NCI-H146 (cell line): ENCODE measurements around the gene MIDN.
A peak's percentile ranks its signal among the peaks of the same experiment; 100 is the strongest.

Experiments
- DNase-seq: peaks from one replicate; lab custom pipeline; 2025; lab: John Stamatoyannopoulos, UW

MIDN gene

DNA sequence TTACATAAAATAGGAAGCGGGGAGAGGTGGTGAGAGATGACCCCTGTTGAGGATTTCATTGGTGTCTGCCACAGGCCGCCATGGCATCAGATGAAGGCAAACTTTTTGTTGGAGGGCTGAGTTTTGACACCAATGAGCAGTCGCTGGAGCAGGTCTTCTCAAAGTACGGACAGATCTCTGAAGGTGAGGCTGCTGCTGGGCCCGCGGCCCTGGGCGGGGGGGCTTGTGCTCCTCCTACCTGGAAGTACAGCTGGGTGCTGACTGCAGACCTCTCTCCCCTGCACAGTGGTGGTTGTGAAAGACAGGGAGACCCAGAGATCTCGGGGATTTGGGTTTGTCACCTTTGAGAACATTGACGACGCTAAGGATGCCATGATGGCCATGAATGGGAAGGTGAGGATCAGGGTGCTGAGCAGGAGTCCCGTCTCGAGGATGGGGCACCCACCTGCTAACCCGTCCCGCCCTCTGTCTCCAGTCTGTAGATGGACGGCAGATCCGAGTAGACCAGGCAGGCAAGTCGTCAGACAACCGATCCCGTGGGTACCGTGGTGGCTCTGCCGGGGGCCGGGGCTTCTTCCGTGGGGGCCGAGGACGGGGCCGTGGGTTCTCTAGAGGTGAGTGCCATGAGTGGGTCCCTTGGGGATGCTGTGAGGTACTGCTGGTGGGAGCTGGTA lies 22.6 kb downstream of the MIDN start:
- no peak for DNase-seq

DNA sequence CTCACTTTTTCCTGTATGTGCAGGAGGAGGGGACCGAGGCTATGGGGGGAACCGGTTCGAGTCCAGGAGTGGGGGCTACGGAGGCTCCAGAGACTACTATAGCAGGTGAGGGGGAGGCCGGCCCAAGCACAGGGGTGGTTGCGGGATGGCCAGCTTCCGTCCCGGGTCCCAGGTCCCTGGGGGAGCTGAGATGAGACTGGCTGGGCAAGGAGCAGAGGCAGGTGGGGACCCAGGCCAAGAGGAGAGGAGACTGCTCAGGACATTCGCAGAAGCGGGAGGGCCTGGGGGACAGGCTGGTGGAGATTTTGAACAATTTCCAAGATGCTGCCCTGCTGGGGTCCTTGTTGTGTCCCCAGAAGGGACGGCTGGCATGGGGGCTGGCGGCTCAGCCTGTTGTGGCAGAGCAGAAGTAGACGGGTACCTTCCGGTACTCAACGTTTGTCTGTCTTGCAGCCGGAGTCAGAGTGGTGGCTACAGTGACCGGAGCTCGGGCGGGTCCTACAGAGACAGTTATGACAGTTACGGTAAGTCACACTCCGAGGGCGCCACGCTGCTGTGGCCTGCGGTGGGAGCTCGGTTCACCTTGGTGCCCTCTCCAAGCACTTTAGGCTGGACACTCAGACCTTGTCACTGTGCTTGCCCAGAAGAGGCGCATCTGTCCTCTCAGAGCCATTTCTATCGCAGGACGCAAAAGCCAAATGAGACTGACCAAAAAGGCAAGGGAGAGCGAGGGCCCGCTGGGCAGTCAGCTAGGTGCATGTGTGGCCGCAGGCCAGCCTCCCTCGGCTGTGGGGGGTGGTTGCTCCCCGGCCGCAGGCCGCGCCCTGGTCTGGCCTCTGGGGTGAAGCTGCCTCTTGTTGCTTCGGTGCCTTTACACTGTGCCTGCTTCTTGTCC lies 23.4 kb downstream of the MIDN start:
- no peak for DNase-seq

- DNase-seq, result no peak
These were observed 24.3 kb downstream of the MIDN start for GRCh38 chr19:1272423-1273262.

GRCh38 chr19:1273263-1274041 lies 25.1 kb downstream of the MIDN start:
- no peak for DNase-seq

DNA sequence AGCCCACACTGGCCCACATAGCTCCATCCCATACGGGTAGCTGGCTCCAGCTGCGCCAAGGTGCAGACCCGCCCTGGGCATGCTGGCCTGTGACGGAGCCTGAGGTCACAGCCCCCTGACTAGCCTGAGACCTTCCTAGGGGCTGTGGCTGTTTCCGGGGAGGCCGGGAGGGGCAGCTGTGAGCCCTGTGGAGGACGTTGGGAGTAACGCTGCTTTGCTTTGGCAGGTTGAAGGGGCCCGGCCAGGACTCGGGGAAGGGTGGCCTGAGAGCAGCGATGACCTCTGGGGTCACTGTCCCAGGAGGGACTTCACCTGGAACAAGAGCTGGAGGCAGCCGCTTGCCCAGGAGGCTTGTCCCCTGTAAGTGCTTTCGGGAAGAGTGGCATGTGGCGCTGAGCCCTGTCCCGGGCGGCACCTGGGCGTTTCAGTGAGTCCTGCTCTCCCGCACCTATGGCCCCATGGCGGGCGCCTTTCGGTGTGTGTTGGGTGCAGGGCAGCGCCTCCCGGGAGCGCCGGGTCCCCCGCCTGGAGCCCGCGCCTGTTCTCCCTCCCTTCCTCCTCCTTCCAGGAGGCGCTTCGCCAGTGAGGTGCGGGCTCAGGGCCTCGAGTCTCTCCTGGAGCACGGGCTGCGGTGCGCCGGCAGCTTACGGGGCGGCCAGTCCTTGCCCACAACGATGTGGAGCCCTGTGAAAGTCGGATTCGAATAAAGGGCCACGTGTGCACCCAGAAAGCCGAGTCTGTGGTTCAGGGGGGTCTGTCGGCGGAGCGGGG lies 25.9 kb downstream of the MIDN start:
- DNase-seq, result no peak

DNA sequence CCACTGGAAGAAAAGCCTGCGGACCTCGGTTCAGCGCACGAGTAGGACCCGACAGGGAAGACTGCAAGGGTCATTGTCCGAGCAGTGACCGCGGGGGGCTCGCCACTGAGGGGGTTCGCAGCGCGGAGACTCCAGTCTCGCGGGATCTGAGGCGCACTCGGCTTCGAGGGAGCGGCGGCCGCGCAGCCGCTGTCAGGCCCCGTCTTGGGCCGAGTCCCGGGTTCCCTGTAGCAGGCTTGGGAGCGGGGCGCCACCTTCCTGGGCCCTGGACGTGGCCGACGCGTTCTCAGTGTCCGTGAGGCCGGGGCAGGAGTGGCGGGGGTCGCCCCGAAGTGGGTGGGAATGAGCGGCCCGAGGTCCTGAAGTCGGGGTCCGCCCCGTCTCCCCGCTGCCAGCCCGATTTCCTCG lies 26.5 kb downstream of the MIDN start:
- no peak for DNase-seq

DNA sequence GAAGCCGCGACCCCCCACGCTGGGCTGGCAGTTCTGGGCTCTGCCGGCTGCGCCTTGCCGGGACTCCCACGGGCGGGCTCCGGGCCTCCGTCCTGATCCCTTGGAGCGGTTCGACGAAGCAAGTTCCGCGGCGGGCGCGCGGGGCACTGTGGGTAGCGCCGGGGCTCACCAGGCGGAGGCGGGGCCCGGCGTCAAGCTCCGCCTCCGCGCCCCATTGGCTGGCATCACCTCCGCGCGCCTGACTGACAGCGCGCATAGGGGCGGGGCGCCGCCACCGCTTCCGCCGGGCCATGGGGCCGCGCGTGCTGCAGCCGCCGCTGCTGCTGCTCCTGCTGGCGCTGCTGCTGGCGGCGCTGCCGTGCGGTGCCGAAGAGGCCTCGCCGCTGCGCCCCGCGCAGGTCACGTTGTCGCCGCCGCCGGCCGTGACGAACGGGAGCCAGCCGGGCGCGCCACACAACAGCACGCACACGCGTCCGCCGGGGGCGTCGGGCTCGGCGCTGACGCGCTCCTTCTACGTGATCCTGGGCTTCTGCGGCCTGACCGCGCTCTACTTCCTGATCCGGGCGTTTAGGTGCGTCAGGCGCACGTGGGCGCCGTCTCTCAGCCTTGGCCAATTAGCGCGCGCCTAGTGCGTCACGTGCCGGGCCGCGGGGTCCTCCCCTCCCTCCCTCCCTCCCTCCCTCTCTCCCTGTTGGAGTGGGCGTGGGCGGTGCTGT lies 27.0 kb downstream of the MIDN start, which contains the start of gene FAM174C:
Gene FAM174C, plus strand, starts transcription at position 271 of the 716 bp plus-strand sequence. Its CDS starts 20 bp downstream, at position 291.
- peak; percentile 95 for DNase-seq

- no peak for DNase-seq
These were observed 27.7 kb downstream of the MIDN start for GRCh38 chr19:1275976-1276627.

GRCh38 chr19:1276628-1277022 lies 28.2 kb downstream of the MIDN start:
- peak; percentile 63 for DNase-seq

DNA sequence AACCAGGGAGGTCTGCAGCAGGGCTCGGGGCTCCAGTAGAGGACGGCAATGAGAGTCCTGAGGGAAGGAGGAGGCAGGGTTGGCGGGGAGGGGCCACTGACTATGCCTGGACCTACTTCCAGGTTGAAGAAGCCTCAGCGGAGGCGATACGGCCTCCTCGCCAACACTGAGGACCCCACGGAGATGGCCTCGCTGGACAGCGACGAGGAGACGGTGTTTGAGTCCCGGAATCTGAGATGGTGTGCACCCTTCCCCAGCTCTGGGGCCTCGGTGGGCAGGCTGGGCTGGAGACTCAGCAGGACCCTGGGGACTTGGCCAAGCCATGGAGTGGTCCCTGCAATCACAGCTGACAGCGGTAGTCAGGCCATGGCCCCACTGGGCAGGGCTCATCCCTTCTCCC lies 28.7 kb downstream of the MIDN start:
- DNase-seq, result no peak

GRCh38 chr19:1278074-1278473 lies 29.7 kb downstream of the MIDN start:
- no peak for DNase-seq

DNA sequence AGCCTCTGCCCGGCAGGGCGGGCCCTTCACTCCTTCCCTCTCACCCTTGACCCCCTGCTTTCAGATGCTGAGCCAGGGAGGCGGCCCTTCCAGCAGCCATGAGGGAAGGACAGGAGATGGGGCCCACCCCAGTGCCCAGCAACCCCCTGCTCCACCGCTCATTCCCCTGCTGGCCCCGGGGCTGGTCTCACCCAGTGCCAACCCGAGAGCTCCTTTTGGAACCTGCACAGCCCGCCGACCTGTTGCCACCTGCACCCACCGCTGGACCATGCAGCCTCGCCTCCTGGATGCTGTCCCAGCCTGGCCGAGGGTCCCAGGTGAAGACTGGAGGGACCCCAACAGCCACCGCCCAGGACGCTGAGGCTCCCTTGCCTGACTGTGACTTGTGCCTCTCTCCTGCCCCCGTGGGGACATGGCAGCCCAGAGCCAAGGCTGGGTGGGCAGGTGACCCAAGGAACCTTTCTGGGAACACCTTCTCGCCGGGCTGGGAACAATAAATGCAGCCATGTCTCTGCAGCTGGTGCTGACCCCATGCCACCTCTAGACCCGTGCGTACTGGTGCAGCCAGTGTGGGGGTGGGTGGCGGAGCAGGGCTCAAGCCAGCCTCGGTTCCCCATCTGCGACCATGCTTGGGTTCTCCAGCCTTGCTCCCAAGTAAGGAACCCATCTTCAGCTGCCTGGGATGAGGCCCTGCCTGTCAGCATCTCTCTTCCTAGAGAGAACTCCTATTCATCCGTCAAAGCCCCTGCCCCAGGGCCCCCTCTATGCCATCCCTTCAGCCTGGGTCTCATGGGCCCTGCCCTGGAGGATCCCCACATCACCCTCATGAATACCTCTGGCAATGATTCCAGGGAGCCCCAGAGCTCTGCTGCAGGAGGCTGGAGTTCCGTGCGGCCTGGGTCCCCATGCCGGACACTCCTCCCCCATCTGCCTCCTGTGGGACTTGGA lies 30.6 kb downstream of the MIDN start:
- no peak for DNase-seq

DNA sequence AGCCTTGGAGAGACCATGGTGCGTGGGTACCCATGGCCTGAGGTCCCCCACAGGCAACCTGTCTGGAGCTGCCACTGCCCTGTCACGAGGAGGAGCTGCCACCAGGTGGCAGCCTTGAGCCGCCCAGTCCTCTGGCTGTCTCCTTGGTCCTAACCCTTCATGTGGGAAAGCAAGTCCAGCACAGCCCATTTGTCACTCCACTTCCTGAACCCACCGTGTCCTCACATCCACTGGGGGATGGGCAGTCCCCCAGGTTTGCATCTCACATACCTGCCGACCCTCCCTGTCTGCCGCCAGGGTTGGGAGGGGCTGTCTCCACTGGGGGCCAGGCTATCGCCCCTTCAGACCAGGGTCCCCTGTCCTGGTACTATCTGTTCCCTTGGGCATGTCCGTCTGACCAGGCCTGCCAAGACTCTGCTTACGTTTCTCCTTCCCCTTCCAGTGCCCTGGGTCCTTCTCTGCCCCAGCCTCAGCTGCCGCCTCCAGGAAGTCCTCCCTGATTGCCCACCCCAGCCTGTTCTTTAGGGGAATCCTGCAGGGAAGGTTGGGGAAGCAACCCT lies 31.5 kb downstream of the MIDN start:
- DNase-seq, result peak; percentile 53

GRCh38 chr19:1280636-1281568 lies 32.5 kb downstream of the MIDN start:
- no peak for DNase-seq

DNA sequence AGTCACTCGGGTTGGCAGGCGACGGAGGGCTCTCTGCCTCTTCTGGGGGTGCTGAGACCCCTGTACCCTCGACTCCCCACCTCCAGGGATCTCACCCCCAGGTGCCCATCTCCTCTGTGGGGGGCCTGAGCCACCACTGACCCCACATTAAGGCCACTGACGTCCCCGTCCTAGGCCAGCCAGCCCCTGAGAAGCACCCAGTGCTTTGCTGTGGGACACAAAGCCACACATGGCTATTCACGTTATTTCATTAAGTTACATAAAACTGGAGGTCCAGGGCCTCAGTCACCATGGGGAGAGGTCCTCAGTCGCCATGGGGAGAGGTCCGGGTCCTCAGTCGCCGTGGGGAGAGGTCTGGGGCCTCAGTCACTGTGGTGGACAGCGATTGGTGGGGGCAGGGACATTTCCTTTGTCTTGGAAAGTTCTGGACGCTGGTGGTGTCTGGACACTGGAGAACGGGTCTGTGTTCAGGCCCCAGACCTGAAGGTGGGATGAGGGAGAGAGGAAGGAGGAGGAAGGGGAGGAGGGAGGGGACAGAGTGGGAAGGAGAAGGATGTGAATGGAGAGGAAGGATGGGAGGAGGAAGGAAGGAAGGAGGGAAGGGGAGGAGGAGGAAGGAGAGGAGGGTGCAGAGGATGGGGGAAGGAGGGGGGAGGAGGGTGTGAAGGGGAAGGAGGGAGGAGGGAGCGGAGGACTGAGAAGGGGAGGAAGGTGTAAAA lies 33.3 kb downstream of the MIDN start:
- DNase-seq, result no peak

GRCh38 chr19:1282588-1283206 lies 34.3 kb downstream of the MIDN start:
- no peak for DNase-seq
